ENCODE data around the gene TUBB8B.
"Not testable (repeated sequence)": the region's sequence is repeated elsewhere in the genome, so short reads cannot be mapped to it uniquely, and the experiment has no call there.

The TUBB8B gene

DNA sequence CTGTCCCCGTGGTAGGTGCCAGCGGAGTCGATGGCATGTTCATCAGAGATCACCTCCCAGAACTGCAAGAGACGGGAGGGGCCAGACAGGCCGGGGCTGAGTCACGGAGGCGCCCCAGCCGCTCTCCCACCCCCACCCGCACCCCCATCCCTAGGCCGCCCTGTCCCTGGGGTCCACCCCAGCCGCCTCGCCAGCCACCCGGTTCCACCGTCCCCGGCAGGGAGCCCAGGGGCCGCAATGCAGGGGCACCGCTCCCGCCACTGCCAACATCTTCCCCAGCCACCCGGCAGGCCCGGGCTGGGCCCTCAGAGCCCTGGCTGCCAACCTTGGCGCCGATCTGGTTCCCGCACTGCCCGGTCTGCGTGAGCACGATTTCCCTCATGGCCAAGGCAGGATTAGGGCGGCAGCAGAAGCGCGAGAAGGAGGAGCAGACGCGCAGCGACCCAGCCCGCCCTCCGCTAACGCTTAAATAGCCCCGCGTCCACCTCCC, at the start of gene TUBB8B:
Gene TUBB8B (minus strand): TSS at position 440 of the 490 bp plus-strand sequence. CDS start 58 bp downstream, at position 382.
- not testable (repeated sequence) for DNase-seq

DNA sequence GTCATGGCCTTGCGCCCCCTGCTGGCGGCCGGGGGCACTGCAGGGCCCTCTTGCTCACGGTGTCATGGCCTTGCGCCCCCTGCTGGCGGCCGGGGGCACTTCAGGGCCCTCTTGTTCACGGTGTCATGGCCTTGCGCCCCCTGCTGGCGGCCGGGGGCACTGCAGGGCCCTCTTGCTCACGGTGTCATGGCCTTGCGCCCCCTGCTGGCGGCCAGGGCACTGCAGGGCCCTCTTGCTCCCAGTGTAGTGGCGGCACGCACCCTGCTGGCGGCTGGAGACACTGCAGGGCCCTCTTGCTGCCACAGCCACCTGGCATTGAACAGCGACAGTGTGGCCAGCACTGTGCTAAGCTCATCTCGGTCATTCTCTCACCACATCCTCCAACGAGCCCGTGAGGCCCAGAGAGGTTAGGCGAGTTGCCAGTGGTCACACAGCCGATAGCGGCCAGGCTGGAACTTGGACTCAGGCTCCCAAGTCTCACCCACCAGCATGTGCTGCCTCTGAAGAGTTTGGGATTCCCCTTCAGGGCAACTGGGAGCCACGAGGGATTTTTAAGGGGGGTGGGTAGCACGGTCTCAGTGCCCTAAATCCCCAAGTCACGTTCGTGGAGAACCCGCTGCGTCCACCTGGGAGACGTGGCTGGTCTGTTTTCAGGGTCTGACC, 48.0 kb upstream of the TUBB8B start:
- DNase-seq = not testable (repeated sequence)

- DNase-seq = not testable (repeated sequence)
Measured at GRCh38 chr18:96767-97131, 47.3 kb upstream of the TUBB8B start.

GRCh38 chr18:96101-96766, 46.8 kb upstream of the TUBB8B start:
- DNase-seq = not testable (repeated sequence)

GRCh38 chr18:95580-95979, 46.2 kb upstream of the TUBB8B start:
- DNase-seq = not testable (repeated sequence)

- DNase-seq = not testable (repeated sequence)
Measured at GRCh38 chr18:93897-94408, 44.5 kb upstream of the TUBB8B start.

DNA sequence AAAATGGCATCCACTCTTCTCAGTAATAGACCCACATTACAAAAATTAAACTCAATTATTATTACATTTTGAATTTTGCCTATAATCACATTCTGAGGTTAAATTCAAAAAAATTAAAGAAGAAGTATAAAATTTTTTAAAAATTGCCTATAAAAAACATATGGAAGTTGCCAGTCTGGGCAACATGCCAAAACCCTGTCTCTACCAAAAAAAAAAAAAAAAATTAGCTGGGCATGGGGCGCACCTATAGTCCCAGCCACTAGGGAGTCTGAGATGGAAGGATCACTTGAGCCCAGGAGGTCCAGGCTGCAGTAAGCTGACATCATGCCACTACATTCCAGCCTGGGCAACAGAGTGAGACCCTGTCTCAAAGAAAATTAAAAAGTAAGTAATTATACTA, 42.1 kb upstream of the TUBB8B start:
- not testable (repeated sequence) for DNase-seq

GRCh38 chr18:90396-91193, 41.2 kb upstream of the TUBB8B start:
- not testable (repeated sequence) for DNase-seq

GRCh38 chr18:89124-89523, 39.7 kb upstream of the TUBB8B start:
- not testable (repeated sequence) for DNase-seq

- not testable (repeated sequence) for DNase-seq
Measured at GRCh38 chr18:84801-85200, 35.4 kb upstream of the TUBB8B start.

DNA sequence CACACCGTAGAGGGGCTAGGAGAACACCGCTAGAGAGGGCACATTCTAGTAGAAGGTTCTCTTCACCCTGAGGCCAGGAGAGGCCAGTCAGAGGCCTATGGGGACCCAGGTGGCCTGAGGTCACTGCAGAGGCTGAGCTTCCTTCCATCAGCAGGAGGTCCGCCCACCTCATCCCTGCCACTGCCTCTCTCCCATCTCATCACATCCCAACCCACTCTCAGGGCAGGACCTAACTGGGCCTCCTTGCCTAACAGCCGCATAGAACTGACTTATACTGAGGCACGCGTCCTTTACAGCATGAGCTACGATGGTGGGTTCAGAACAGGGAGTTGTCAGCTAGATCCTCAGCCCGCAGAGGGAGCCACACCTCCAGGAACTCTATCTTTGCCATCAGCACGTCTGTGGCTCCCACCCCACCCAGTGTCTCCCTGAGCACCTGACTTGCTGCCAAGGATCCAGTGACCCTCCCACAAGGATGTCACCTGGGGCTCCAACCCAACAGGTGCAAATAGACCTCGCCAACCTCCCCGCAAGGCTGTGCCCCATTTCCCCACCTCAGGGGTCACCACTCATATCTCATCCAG, 33.3 kb upstream of the TUBB8B start:
- not testable (repeated sequence) for DNase-seq

GRCh38 chr18:80881-81280, 31.5 kb upstream of the TUBB8B start:
- not testable (repeated sequence) for DNase-seq

- not testable (repeated sequence) for DNase-seq
Measured at GRCh38 chr18:80202-80601, 30.8 kb upstream of the TUBB8B start.

DNA sequence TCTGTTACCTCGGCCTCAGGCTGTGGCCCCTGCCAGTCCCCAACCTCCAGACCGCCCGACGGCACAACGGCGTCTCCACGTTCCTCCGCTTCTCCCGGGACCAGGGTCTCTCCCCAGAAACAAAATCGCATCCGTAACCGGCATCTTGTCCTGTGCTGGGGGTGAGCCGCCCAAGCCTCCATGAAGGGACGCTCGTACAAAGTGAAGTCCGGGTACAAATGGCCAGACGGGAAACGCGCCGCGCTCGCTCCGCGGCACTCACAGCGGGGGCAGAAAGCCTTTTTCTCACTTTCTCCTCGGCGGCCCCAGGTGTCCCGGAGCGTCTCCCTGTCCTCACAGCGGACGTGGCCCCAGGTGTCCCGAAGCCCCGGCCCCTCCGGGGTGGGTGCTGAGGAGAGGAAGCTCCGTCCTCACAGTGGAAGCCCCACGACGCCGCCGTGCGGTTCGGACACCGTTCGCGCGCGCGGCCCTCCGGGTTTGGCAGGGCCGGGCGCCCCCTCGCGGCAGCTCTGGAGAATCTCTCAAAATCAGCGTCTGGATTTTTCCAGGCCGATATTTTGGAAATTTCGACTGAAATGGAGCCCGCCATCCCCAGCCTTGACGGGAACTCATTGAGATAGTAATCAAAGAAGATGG, 26.2 kb upstream of the TUBB8B start:
- not testable (repeated sequence) for DNase-seq

DNA sequence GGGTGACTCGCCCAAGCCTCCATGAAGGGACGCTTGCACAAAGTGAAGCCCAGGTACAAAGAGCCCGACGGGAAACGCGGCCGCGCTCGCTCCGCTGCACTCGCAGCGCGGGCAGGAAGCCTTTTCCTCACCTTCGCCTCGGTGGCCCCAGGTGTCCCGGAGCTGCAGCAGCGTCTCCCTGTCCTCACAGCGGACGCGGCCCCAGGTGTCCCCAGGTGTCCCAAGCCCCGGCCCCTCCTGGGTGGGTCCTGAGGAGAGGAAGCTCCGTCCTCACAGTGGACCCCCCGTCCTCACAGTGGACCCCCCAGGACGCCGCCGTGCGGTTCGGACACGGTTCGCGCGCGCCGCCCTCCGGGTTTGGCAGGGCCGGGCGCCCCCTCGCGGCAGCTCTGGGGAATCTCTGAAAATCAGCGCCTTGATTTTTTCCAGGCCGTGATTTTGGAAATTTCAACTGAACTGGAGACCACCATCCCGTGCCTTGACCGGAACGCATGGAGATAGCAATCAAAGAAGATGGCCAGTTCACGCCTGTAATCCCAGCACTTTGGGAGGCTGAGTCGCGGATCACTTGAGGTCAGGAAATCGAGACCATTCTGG, 23.9 kb upstream of the TUBB8B start:
- DNase-seq = not testable (repeated sequence)

DNA sequence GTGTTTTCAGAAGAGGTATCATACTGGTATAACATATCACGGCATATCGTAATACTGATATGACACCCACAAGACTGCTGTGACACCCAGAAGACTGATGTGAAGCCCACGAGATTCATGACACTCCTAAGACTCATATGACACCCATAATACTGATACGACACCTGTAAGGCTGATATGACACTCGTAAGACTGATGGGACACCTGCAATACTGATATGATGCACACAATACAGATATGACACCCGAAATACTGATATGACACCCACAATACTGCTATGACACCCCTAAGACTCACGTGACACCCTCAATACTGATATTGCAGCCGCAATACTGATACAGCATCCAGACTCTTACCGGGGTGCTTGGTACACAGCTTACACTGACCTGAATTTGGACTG, 18.3 kb upstream of the TUBB8B start:
- DNase-seq = not testable (repeated sequence)

GRCh38 chr18:64279-64678, 14.9 kb upstream of the TUBB8B start:
- DNase-seq = not testable (repeated sequence)

DNA sequence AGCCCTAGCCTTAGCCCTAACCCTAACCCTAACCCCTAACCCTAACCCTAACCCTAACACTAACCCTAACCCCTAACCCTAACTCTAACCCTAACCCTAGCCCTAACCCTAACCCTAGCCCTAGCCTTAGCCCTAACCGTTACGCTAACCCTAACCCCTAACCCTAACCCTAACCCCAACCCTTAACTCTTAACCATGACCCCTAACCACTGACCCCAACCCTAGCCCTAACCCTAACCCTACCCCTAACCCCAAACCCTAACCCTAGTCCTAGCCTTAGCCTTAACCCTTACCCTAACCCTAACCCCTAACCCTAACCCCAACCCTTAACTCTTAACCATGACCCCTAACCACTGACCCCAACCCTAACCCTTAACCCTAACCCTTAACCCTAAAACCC, 14.2 kb upstream of the TUBB8B start:
- DNase-seq = not testable (repeated sequence)

DNA sequence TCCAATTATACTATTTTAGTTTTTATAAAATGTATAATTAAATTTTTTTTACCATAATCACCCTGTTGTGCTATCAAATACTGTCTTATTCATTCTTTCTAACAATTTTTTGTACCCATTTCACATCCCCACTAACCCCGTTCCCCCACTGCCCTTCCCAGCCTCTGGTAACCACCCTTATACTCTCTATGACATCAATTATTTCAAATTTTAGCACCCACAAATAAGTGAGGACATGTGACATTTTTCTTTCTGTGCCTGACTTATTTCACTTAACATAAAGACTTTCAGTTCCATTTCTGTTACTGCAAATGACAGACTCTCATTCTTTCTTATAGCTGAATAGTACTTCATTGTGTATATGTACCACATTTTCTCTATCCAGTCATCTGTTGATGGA, 5.0 kb upstream of the TUBB8B start:
- not testable (repeated sequence) for DNase-seq

- not testable (repeated sequence) for DNase-seq
Measured at GRCh38 chr18:48696-49095, 719 bp downstream of the TUBB8B start.

DNA sequence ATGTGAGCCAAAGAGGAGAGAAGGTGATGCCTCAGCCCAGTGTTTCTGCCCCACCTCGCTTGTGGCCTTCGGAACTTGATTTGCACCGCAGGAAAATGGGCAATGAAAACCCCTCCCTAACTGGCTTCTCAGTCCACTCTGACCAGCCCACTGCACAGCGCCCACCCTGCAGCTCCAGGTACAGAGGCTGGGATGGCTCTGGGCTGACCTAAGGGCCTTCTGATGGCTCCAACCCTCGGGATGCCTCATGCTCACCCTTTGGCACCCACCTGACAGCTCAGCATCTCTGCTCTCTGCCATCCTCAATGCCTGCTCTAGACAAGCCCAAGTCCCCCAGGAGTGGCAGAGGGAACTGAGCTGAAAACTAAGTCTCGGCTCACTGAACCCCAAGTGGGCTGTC, 36.2 kb downstream of the TUBB8B start:
- DNase-seq = not testable (repeated sequence)

- DNase-seq = not testable (repeated sequence)
Measured at GRCh38 chr18:12773-13172, 36.6 kb downstream of the TUBB8B start.

Data from NCI-H774 (cell line).